NCI-H1092 treated with DMSO at 0.1 percent for 48 hours (cell line): ENCODE results near the gene B4GALT3.
A peak's percentile ranks its signal among the peaks of the same experiment; 100 is the strongest.

ENCODE experiments used
- DNase-seq: peaks from one replicate; lab custom pipeline; 2025; lab: John Stamatoyannopoulos, UW

The B4GALT3 gene

GRCh38 chr1:161187311-161187710 lies 10.0 kb upstream of the B4GALT3 start:
- no peak for DNase-seq

DNA sequence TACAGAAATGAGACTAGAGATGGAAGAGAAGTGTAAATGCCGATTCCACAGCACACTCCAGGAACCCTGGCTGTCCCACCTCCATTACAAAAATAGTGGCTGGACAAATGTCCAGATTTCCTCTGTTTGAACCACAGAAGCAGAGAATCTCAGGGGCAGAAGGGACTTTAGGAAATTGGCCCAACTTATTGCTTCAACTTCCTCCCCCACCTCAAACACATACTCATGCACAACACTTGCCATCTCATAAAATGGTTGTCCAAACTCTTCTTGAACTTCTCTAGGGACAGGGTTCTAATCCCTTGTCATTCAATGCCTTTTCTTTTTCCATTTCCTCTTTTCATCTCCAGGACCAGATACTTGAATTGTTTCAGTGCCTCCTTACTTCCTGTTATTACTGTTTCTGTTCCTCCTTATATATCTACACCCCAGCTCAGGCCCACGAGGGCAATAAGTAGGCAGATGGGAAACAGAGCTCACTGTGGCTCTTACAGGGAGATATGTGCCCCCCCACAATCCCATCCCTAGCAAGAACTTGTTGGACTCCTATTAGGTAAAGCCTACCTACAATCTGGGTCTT lies 8.5 kb upstream of the B4GALT3 start:
- DNase-seq, result no peak

DNA sequence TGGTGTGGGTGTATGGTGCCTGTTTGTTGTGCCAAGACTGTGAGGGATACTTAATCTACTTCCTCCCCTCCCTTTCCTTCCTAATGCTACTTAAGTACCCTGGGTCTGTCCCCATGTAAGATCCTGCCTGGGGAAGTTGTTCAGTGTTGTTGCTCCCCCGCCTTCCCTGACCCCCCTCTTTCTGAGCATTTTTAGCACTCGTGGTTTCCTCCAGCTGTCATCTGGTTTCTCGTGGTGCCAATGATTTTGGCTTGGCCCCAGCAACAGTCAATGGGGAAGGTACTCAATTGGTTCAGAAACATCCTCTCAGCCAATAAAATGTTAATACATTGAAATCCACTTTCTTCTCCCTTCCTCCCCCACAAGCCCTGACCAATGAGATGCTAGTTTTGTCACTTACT lies 8.0 kb upstream of the B4GALT3 start:
- DNase-seq, result peak; percentile 64

- no peak for DNase-seq
Measured at GRCh38 chr1:161182214-161182613, 4.9 kb upstream of the B4GALT3 start.

- no peak for DNase-seq
Measured at GRCh38 chr1:161180639-161181038, 3.3 kb upstream of the B4GALT3 start.

DNA sequence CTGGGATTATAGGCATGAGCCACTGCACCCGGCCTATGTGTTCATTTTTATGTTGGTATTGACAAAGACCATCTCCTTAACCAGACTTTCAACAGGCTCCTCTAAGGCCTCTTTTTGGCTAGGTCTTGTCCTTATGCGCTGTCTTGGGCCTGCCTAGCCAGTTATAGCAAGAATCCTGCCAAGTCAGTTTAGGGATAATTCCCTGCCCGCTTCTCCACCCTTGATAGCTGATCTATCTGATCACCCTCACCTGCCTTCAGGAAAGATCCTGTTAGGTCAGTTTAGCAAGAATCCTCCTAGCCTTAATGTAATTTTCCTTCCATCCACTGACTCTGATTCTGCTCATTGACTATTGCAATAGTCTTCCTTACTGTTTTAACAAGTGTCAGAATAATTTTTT lies 2.4 kb upstream of the B4GALT3 start:
- no peak for DNase-seq

- no peak for DNase-seq
Measured at GRCh38 chr1:161177936-161178244, 583 bp upstream of the B4GALT3 start.

DNA sequence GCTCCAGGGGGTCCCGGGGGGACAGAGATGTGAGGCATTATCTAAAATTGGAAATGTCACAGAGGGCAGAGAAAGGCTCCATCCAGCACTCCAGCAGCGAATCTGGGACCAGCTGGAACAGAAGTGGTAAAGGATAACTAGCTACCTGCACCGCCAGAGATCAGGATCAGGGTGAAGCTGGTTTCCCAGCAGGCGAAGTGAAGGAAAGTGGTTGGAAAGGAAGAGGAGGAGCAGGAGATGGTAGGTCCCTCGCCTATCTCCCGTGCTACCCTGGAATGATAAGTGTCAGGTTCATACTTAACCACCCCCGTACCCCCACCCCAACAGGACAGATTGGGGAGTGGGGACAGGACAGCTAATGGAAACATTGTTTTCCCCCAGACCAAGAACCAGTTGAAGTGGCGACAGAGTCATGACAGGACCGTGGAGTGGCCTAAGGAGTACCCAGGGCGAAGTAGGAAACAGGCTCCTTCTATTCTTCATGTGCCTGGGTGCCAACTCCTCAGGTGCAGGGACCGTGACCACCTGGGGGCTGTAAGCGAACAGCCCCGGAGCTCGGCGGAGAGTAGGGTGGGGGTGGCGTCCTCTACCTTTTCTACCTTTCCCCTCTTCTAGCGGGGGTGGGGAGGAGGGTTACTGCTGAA lies 717 bp downstream of the B4GALT3 start:
- DNase-seq, result no peak

GRCh38 chr1:161175771-161176453 lies 1.4 kb downstream of the B4GALT3 start:
- DNase-seq, result no peak

GRCh38 chr1:161174911-161175310 lies 2.4 kb downstream of the B4GALT3 start:
- no peak for DNase-seq

DNA sequence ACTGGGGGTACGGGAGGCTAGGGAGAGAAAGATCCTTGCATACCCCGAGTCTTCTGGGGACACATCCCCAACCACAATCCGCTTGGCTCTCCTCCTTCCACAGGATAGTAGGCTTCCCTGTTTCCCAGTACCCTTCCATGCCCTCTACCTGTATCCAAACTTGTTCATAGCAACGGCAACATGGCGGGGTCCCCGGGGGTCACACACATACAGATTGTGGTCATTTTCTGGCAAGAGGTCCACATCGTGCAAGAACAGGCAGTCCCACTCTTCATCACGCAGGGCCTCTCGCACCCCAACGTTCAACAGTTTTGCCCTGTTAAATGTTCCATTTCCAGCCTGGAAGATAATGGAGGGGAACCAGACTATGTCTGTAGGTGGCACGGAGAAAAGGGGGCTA lies 3.6 kb downstream of the B4GALT3 start:
- DNase-seq, result no peak

- DNase-seq, result no peak
Measured at GRCh38 chr1:161172776-161173376, 4.4 kb downstream of the B4GALT3 start.

DNA sequence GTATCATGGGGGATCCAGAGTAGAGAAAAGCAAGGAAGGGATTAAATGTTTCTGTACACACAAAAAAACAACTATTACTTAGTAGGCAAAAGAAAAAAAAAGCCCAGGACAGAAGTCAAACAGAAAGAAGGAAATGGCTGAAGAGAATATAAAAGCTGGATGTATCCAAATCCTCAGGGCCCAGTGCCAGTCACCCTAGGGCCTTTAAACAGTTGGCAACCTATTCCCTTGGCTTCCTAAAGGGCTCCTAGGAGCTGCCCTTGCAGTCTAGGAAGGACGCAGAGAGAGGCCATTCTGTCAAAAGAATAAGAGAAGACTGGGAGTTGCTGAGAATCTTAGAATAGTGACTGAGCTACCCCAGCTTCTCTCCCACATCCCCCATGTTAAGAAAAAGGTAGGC lies 5.0 kb downstream of the B4GALT3 start:
- no peak for DNase-seq

GRCh38 chr1:161171696-161172095 lies 5.6 kb downstream of the B4GALT3 start:
- no peak for DNase-seq

DNA sequence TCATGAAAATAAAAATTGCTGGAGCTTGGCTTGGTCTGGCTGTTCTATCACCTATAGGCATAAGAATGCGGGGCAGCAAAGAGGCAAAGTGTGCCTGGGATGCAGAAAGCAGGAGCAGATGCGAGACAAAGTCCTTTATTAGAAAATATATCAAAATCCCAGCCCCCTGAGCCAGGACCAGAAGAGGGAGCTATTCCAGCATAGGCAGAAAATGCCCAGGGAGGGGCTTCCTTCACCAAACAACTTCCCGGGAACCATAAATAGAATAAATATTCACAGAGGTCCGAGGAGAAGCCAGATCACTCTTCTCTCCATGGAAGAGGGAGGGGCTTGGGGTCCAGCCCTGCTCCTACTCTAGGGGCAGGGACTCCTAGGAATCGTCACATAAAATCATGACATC lies 6.1 kb downstream of the B4GALT3 start:
- no peak for DNase-seq

- no peak for DNase-seq
Measured at GRCh38 chr1:161168906-161169305, 8.4 kb downstream of the B4GALT3 start.

- DNase-seq, result peak; percentile 52
Measured at GRCh38 chr1:161166669-161167548, 10.4 kb downstream of the B4GALT3 start.

GRCh38 chr1:161165742-161166668 lies 11.3 kb downstream of the B4GALT3 start, which contains the start of gene PPOX:
Gene PPOX (plus strand): TSS chr1:161166426. CDS start chr1:161166848, 422 bp downstream.
- DNase-seq, result peak; percentile 99

- DNase-seq, result no peak
Measured at GRCh38 chr1:161164901-161165610, 12.3 kb downstream of the B4GALT3 start.

- DNase-seq, result no peak
Measured at GRCh38 chr1:161163793-161164192, 13.5 kb downstream of the B4GALT3 start.
